Panc1 (cell line): ENCODE data around the gene TRPM1. TPM values are rescaled to one million over a fixed set of nuclear protein-coding genes. Genes with fewer than 3 reads are reported as not detected.

Source experiments
- ATAC-seq: fragments of 200-7000 bp; cut with Tn5 transposase; 2 replicates; pipeline ENCODE4 v1.9.1; 2020; ENCODE audit warnings: mild to moderate bottlenecking, moderate library complexity
- Bru-seq: library from RNA; stranded (reverse); fragments of 400-500 nt; gene quantifications from one replicate; lab custom pipeline; 2021; lab: Mats Ljungman, UMichigan
- BruChase-seq, 2 experiments: library from RNA; stranded (reverse); fragments of 400-500 nt; gene quantifications; one replicate each; lab custom pipeline; 2021; lab: Mats Ljungman, UMichigan
- BruUV-seq: library from RNA; stranded (reverse); fragments of 400-500 nt; replicated peaks from 2 replicates; lab custom pipeline; 2021; lab: Mats Ljungman, UMichigan
- CTCF ChIA-PET: fragments of 300-600 bp; sonication (Branson Sonifier 250); formaldehyde crosslinking; loops from one replicate; lab custom pipeline; 2022; ENCODE audit warnings: antibody characterized with exemption; lab: Charles Lee
- POLR2A ChIA-PET: fragments of 300-600 bp; sonication (Branson Sonifier 250); formaldehyde crosslinking; loops from one replicate; lab custom pipeline; 2022; ENCODE audit warnings: antibody characterized with exemption; lab: Charles Lee
- DNase-seq: peaks from one replicate; pipeline ENCODE4 v3.0.0-alpha.2; 2010; ENCODE audit warnings: low read depth, low spot score
- H3K27ac ChIP-seq: 2 replicates; pipeline ENCODE4 v1.5.1; 2011; ENCODE audit warnings: mild to moderate bottlenecking, low read length, inconsistent platforms
- H3K27me3 ChIP-seq: fragments of 200-500 bp; sonication (Bioruptor generic); 2 replicates; pipeline ENCODE4 v1.6.0; 2014; ENCODE audit warnings: low read length, inconsistent platforms; ENCODE audit not compliant: control insufficient read depth, insufficient read depth
- H3K36me3 ChIP-seq: fragments of 200-500 bp; sonication (Bioruptor generic); 2 replicates; pipeline ENCODE4 v1.5.1; 2014; ENCODE audit warnings: inconsistent platforms, mild to moderate bottlenecking, low read length, moderate library complexity; ENCODE audit not compliant: control insufficient read depth, insufficient read depth
- H3K4me1 ChIP-seq: 2 replicates; pipeline ENCODE4 v1.5.1; 2011; ENCODE audit warnings: inconsistent platforms, mild to moderate bottlenecking, low read length, moderate library complexity; ENCODE audit not compliant: control insufficient read depth, insufficient read depth
- H3K4me3 ChIP-seq, 2 experiments: 2 replicates each; pipeline ENCODE4 v1.5.1; 2011 to 2012; ENCODE audit warnings: low read depth in 2 of 2, low read length in 2 of 2, mild to moderate bottlenecking in 2 of 2, inconsistent platforms in 1 of 2, moderate library complexity in 1 of 2
- H3K9me3 ChIP-seq: fragments of 200-500 bp; sonication (Bioruptor generic); 2 replicates; pipeline ENCODE4 v1.5.1; 2014; ENCODE audit warnings: low read depth, mild to moderate bottlenecking, inconsistent platforms, low read length, moderate library complexity; ENCODE audit not compliant: control insufficient read depth, insufficient read depth
- POLR2AphosphoS5 ChIP-seq: IDR thresholded peaks from 2 replicates; pipeline ENCODE4 v1.6.1; 2012; ENCODE audit warnings: mild to moderate bottlenecking, low read depth, low read length, moderate library complexity
- SIN3A ChIP-seq: IDR thresholded peaks from 2 replicates; pipeline ENCODE4 v1.6.1; 2012; ENCODE audit warnings: low read depth, mild to moderate bottlenecking, low read length, moderate library complexity, borderline replicate concordance; ENCODE audit not compliant: insufficient read depth
- TCF7L2 ChIP-seq: IDR thresholded peaks from 2 replicates; pipeline ENCODE4 v1.6.1; 2011; ENCODE audit warnings: mild to moderate bottlenecking, low read depth, low read length, inconsistent platforms
- in situ Hi-C: cut with HindIII; loops from 2 replicates; pipeline ENCODE4 v1.10.0; 2016; ENCODE audit warnings: low sequenced_read_pairs, low pct_unique_long_range_greater_than_20kb
- intact Hi-C: fragments of 100-400 bp; cut with micrococcal nuclease; formaldehyde crosslinking; loops from one replicate; pipeline ENCODE4 v1.10.0; 2022; ENCODE audit not compliant: unreplicated experiment
- long read RNA-seq: library from polyadenylated mRNA; unstranded; transcript quantifications from one replicate; pipeline ENCODE4 v2.0.0, GENCODE V29; 2021; ENCODE audit not compliant: unreplicated experiment
- polyA plus RNA-seq: library from polyadenylated mRNA; unstranded; fragments of >200 nt; gene quantifications from one replicate; pipeline ENCODE4 v1.2.1, GENCODE V29; 2012; ENCODE audit warnings: missing spikeins; ENCODE audit not compliant: insufficient read length
- total RNA-seq: library from RNA; stranded (reverse); gene quantifications from one replicate; pipeline ENCODE4 v1.2.1, GENCODE V29; 2021; ENCODE audit not compliant: unreplicated experiment
- TF ChIP-seq, protein P1 (sequence below): fragments of 450-650 bp; IDR thresholded peaks from 2 replicates; pipeline ENCODE4 v1.5.1; 2017; ENCODE audit warnings: mild to moderate bottlenecking
- TF ChIP-seq, protein P2 (sequence below), 2 experiments: IDR thresholded peaks; 2 replicates each; pipeline ENCODE4 v1.6.1; 2011 to 2012; ENCODE audit warnings: low read depth in 2 of 2, control low read depth in 1 of 2, low read length in 1 of 2, mild to moderate bottlenecking in 1 of 2, moderate library complexity in 1 of 2; ENCODE audit not compliant: insufficient read depth in 1 of 2

The TRPM1 gene
- total RNA-seq (not detected), Bru-seq, nascent RNA (percentile 1 among the genes with signal in this experiment), BruChase-seq, experiment 1, labeled RNA remaining after a 2-hour chase (not detected), BruChase-seq, experiment 2, labeled RNA remaining after a 6-hour chase (percentile 1 among the genes with signal in this experiment)
- polyA plus RNA-seq, result not detected
- long read RNA-seq, result 0 reads

DNA sequence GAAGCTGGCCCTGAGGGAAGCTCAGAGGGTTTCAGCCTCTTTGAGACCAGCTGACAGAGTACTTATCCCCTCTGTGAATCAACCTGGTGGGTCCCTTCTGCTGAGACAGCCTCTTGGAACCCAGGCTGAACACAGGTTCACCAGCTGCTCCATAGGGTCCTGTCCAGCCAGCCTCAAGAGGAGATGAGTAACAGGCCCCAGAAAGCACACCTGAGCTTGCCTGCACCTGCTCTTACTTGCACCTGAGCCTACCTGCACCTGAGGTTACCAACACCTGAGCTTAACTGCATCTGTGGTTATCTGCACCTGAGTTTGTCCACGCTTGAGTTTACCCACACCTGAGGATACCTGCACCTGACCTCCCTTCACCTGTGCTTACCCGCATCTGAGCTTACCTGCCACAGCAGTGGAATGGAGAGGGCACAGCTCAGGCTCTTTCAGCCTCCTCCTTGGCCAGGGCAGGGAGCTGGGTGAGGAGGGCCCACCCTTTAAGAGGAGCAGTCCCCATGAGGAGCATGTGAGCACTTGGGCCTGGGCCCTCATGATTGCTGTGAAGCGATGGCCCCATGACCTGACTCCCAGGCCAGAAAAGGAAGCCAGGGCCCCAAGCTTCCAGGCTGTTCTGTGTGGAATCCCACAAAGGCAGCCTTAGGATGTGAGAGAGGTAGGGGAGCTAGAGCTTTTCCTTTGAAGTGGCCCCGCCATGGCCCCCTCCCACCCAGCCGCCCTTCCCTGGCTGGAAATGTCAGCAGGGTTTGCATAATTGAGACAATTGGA, at the start of gene TRPM1:
Gene TRPM1 (minus strand): TSS at position 464 of the 777 bp plus-strand sequence. CDS start 20,370 bp downstream, outside the sequence.
- no peaks in the 10 kb centered on the region for H3K4me1 ChIP-seq
- no TSS peak for BruUV-seq
- ChIA-PET CTCF (no interaction called here), POLR2A (no interaction called here)
- no peak within 1 kb of the TSS for H3K4me3 ChIP-seq
- no peaks in the 10 kb centered on the region for H3K27me3 ChIP-seq
- no peak for DNase-seq
- ATAC-seq, result no peak
- no peaks in the 10 kb centered on the region for H3K9me3 ChIP-seq
- no peak within 1 kb of the TSS for H3K27ac ChIP-seq
- no peaks in the 10 kb centered on the region for H3K36me3 ChIP-seq
- no peak for TF ChIP-seq TCF7L2
- TF ChIP-seq, protein P1, sequence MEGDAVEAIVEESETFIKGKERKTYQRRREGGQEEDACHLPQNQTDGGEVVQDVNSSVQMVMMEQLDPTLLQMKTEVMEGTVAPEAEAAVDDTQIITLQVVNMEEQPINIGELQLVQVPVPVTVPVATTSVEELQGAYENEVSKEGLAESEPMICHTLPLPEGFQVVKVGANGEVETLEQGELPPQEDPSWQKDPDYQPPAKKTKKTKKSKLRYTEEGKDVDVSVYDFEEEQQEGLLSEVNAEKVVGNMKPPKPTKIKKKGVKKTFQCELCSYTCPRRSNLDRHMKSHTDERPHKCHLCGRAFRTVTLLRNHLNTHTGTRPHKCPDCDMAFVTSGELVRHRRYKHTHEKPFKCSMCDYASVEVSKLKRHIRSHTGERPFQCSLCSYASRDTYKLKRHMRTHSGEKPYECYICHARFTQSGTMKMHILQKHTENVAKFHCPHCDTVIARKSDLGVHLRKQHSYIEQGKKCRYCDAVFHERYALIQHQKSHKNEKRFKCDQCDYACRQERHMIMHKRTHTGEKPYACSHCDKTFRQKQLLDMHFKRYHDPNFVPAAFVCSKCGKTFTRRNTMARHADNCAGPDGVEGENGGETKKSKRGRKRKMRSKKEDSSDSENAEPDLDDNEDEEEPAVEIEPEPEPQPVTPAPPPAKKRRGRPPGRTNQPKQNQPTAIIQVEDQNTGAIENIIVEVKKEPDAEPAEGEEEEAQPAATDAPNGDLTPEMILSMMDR, result no peak
- no peak for TF ChIP-seq POLR2AphosphoS5
- no peak for TF ChIP-seq SIN3A
- TF ChIP-seq, protein P2, sequence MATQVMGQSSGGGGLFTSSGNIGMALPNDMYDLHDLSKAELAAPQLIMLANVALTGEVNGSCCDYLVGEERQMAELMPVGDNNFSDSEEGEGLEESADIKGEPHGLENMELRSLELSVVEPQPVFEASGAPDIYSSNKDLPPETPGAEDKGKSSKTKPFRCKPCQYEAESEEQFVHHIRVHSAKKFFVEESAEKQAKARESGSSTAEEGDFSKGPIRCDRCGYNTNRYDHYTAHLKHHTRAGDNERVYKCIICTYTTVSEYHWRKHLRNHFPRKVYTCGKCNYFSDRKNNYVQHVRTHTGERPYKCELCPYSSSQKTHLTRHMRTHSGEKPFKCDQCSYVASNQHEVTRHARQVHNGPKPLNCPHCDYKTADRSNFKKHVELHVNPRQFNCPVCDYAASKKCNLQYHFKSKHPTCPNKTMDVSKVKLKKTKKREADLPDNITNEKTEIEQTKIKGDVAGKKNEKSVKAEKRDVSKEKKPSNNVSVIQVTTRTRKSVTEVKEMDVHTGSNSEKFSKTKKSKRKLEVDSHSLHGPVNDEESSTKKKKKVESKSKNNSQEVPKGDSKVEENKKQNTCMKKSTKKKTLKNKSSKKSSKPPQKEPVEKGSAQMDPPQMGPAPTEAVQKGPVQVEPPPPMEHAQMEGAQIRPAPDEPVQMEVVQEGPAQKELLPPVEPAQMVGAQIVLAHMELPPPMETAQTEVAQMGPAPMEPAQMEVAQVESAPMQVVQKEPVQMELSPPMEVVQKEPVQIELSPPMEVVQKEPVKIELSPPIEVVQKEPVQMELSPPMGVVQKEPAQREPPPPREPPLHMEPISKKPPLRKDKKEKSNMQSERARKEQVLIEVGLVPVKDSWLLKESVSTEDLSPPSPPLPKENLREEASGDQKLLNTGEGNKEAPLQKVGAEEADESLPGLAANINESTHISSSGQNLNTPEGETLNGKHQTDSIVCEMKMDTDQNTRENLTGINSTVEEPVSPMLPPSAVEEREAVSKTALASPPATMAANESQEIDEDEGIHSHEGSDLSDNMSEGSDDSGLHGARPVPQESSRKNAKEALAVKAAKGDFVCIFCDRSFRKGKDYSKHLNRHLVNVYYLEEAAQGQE (IDR thresholded peaks at IDR 0.05; ENCODE audit: insufficient read depth in 1 of 2, low read depth in 2 of 2, low read length in 1 of 2), result no peak
- intact Hi-C loops (no loop called here), in situ Hi-C loops (no loop called here)

DNA sequence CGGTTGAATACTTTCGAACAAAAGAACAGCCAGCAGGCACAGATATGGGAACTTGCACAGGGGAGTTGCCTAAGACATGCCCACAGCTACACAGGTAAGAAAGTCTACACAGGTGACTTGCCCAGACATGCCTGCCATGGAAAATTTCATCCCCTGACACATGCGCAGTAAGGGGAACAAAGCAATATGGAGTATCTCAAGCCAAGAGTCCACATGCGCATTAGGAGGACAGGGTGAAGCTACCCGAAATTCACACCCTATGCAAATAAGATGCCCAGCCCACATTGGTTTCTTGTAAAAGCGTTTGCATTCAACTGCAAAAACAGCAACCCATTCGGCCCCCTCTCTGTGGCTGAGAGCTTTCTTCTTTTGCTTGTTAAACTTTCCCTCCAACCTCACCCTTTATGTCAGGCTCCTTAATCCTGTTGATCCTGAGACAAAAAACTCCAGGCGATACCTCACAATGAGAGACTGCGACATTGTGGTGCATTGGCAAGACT, 49.3 kb upstream of the TRPM1 start:
- TF ChIP-seq, protein P2 (IDR thresholded peaks at IDR 0.05; ENCODE audit: insufficient read depth in 1 of 2, low read depth in 2 of 2, low read length in 1 of 2), result no peak
- TF ChIP-seq SIN3A, result no peak
- TF ChIP-seq TCF7L2, result no peak
- TF ChIP-seq, protein P1, result no peak
- TF ChIP-seq POLR2AphosphoS5, result no peak
- no peak overlapping the region for H3K4me3 ChIP-seq
- H3K27ac ChIP-seq, result no peak overlapping the region
- ChIA-PET CTCF (no interaction called here), POLR2A (interaction anchor here (0.7 kb wide), 1 partner anchor 30 kb away, joined by 5 read pairs; no protein-coding TSS in a partner anchor)
- H3K27me3 ChIP-seq, result no peaks in the 10 kb centered on the region
- no TSS peak for BruUV-seq
- DNase-seq (no peak), ATAC-seq (no peak)
- no peaks in the 10 kb centered on the region for H3K9me3 ChIP-seq
- H3K36me3 ChIP-seq, result no peaks in the 10 kb centered on the region
- H3K4me1 ChIP-seq, result peaks cover 3% of the 10 kb centered on the region; the same call in 1 of the 2 replicates
- intact Hi-C loops, result no loop called here
- in situ Hi-C loops, result no loop called here
